Left hindlimb (tissue), 1 donor: Measurements from ENCODE around the gene TBC1D2.

Source experiments
- DNase-seq: peaks from one replicate; pipeline ENCODE4 v3.0.0-alpha.2; 2018

TBC1D2 gene

GRCh38 chr9:98215271-98215670 is 40.2 kb downstream of the TBC1D2 start:
- no peak for DNase-seq

GRCh38 chr9:98214811-98215210 is 40.6 kb downstream of the TBC1D2 start:
- DNase-seq = no peak

GRCh38 chr9:98211260-98211659 is 44.2 kb downstream of the TBC1D2 start:
- DNase-seq = no peak

GRCh38 chr9:98210435-98210834 is 45.0 kb downstream of the TBC1D2 start:
- no peak for DNase-seq

- DNase-seq = no peak
Measured at GRCh38 chr9:98209530-98209929, 45.9 kb downstream of the TBC1D2 start.

GRCh38 chr9:98208635-98209034 is 46.8 kb downstream of the TBC1D2 start:
- DNase-seq = no peak

GRCh38 chr9:98207606-98208005 is 47.8 kb downstream of the TBC1D2 start:
- DNase-seq = no peak

GRCh38 chr9:98206754-98207153 is 48.7 kb downstream of the TBC1D2 start:
- DNase-seq = no peak

GRCh38 chr9:98204692-98205091 is 50.8 kb downstream of the TBC1D2 start:
- no peak for DNase-seq

- DNase-seq = no peak
Measured at GRCh38 chr9:98203153-98203552, 52.3 kb downstream of the TBC1D2 start.

GRCh38 chr9:98202252-98202651 is 53.2 kb downstream of the TBC1D2 start:
- no peak for DNase-seq

- no peak for DNase-seq
Measured at GRCh38 chr9:98201749-98202148, 53.7 kb downstream of the TBC1D2 start.

GRCh38 chr9:98201102-98201501 is 54.3 kb downstream of the TBC1D2 start:
- no peak for DNase-seq

GRCh38 chr9:98199388-98200033 is 55.9 kb downstream of the TBC1D2 start:
- DNase-seq = no peak

GRCh38 chr9:98195671-98196070 is 59.8 kb downstream of the TBC1D2 start:
- DNase-seq = no peak

GRCh38 chr9:98193336-98193944 is 62.0 kb downstream of the TBC1D2 start:
- DNase-seq = no peak

- DNase-seq = peak; percentile 57
Measured at GRCh38 chr9:98192503-98193335, 62.7 kb downstream of the TBC1D2 start, which contains the start of gene CORO2A. CORO2A (minus strand) TSS chr9:98192637; CDS start chr9:98157660, 34,977 bp downstream.

GRCh38 chr9:98191671-98192502 is 63.6 kb downstream of the TBC1D2 start:
- DNase-seq = no peak

- DNase-seq = no peak
Measured at GRCh38 chr9:98191181-98191608, 64.3 kb downstream of the TBC1D2 start.

GRCh38 chr9:98190757-98191105 is 64.7 kb downstream of the TBC1D2 start:
- DNase-seq = no peak

- no peak for DNase-seq
Measured at GRCh38 chr9:98189412-98189811, 66.0 kb downstream of the TBC1D2 start.

- DNase-seq = no peak
Measured at GRCh38 chr9:98187926-98188325, 67.5 kb downstream of the TBC1D2 start.

- DNase-seq = no peak
Measured at GRCh38 chr9:98186236-98186635, 69.2 kb downstream of the TBC1D2 start.
